ENCODE measurements around the gene B3GALNT1.

Gene B3GALNT1

DNA sequence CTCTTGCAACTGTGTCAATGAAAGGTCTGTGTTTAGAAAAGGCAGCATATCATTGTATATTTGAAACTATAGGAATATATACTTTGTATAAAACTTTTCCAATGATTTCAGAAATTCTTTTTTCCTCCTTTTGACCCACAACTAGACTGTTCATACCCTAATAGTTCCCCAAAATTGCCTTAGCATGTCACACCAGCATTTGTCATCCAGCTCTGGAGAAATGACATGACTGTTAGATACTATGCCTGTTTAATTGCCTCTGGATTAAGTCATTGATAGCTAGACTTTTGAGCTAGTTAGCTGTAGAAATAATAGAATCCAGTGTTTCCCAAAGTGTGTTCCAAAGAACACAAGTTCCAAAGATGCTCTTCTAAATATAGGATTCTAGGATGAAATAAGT is 32.4 kb downstream of the B3GALNT1 start:
- Histone ChIP-seq H3K36me3 (ENCODE audit: insufficient read depth, low read length) (no peaks in the 10 kb centered on the region), H3K9me3 (replicated peaks; ENCODE audit: low read length) (no peaks in the 10 kb centered on the region), H3K4me1 (ENCODE audit: control insufficient read depth, insufficient read depth, low read length) (peaks cover 22% of the 10 kb centered on the region), H3K4me3 (ENCODE audit: low read length) (no peak overlapping the region), H3K4me2 (ENCODE audit: low read length) (no peak overlapping the region), H3K27me3 (ENCODE audit: control insufficient read depth, insufficient read depth, low read length) (no peaks in the 10 kb centered on the region), H3K9ac (ENCODE audit: low read depth, low read length) (no peak overlapping the region)

DNA sequence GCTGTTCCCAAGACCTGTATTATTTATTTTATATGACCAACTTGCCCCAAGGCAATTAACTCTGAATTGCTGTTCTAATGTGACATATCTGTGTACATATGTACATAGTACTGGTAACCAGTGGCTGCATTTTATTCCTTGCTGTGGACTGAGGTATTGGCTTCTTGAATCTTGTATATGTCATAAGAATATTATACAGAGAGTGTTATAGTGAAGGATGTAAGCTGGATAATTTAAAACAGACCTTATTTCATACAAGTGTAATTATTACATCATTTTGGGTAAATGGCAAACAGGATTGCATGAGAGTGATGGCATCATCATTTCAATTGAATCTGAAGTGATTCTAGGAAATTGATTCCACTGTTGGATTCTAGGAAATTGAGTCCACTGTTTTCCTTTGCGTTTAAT is 32.9 kb downstream of the B3GALNT1 start:
- no peak overlapping the region for H3K4me2 ChIP-seq (ENCODE audit: low read length)
- H3K9ac ChIP-seq (ENCODE audit: low read depth, low read length) = no peak overlapping the region
- H3K4me3 ChIP-seq (ENCODE audit: low read length) = no peak overlapping the region
- H3K4me1 ChIP-seq (ENCODE audit: control insufficient read depth, insufficient read depth, low read length) = peaks cover 27% of the 10 kb centered on the region
- no peaks in the 10 kb centered on the region for H3K9me3 ChIP-seq (replicated peaks; ENCODE audit: low read length)
- no peaks in the 10 kb centered on the region for H3K36me3 ChIP-seq (ENCODE audit: insufficient read depth, low read length)
- no peaks in the 10 kb centered on the region for H3K27me3 ChIP-seq (ENCODE audit: control insufficient read depth, insufficient read depth, low read length)

GRCh38 chr3:161070980-161071663 is 34.0 kb downstream of the B3GALNT1 start:
- H3K4me3 ChIP-seq (ENCODE audit: low read length) = no peak overlapping the region
- no peak overlapping the region for H3K4me2 ChIP-seq (ENCODE audit: low read length)
- H3K9me3 ChIP-seq (replicated peaks; ENCODE audit: low read length) = no peaks in the 10 kb centered on the region
- no peaks in the 10 kb centered on the region for H3K36me3 ChIP-seq (ENCODE audit: insufficient read depth, low read length)
- peaks cover 28% of the 10 kb centered on the region for H3K4me1 ChIP-seq (ENCODE audit: control insufficient read depth, insufficient read depth, low read length)
- no peaks in the 10 kb centered on the region for H3K27me3 ChIP-seq (ENCODE audit: control insufficient read depth, insufficient read depth, low read length)
- no peak overlapping the region for H3K9ac ChIP-seq (ENCODE audit: low read depth, low read length)

- Histone ChIP-seq H3K4me2 (ENCODE audit: low read length) (peak overlapping the region; percentile 61), H3K4me3 (ENCODE audit: low read length) (no peak overlapping the region), H3K9ac (ENCODE audit: low read depth, low read length) (no peak overlapping the region), H3K36me3 (ENCODE audit: insufficient read depth, low read length) (no peaks in the 10 kb centered on the region), H3K27me3 (ENCODE audit: control insufficient read depth, insufficient read depth, low read length) (no peaks in the 10 kb centered on the region), H3K4me1 (ENCODE audit: control insufficient read depth, insufficient read depth, low read length) (peaks cover 28% of the 10 kb centered on the region), H3K9me3 (replicated peaks; ENCODE audit: low read length) (no peaks in the 10 kb centered on the region)
Measured at GRCh38 chr3:161070252-161070930, 34.8 kb downstream of the B3GALNT1 start.

- H3K9me3 ChIP-seq (replicated peaks; ENCODE audit: low read length) = no peaks in the 10 kb centered on the region
- H3K36me3 ChIP-seq (ENCODE audit: insufficient read depth, low read length) = no peaks in the 10 kb centered on the region
- peaks cover 28% of the 10 kb centered on the region for H3K4me1 ChIP-seq (ENCODE audit: control insufficient read depth, insufficient read depth, low read length)
- no peak overlapping the region for H3K9ac ChIP-seq (ENCODE audit: low read depth, low read length)
- H3K4me3 ChIP-seq (ENCODE audit: low read length) = peak overlapping the region; percentile 21
- H3K4me2 ChIP-seq (ENCODE audit: low read length) = peak overlapping the region; percentile 61
- H3K27me3 ChIP-seq (ENCODE audit: control insufficient read depth, insufficient read depth, low read length) = no peaks in the 10 kb centered on the region
Measured at GRCh38 chr3:161069511-161070251, 35.5 kb downstream of the B3GALNT1 start.

DNA sequence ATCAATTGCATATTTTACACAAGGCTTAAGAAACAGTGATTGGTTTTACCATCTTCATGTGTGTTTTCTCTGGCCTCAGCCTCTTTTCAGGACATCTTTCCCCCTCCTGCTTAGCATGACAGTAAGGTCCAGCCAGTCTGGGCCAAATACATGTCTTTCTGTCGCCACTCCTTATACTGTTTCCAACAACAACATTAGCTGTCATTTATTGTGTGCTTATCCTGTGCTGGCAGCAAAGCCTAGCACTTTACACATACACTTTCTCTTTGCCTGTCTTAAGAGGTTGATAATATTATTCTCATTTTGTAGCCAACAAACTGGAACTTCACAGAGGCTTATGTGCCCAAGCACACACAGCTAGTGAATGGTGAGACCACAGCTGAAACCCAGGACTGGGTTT is 37.8 kb downstream of the B3GALNT1 start:
- Histone ChIP-seq H3K4me3 (ENCODE audit: low read length) (no peak overlapping the region), H3K9ac (ENCODE audit: low read depth, low read length) (no peak overlapping the region), H3K27me3 (ENCODE audit: control insufficient read depth, insufficient read depth, low read length) (no peaks in the 10 kb centered on the region), H3K4me2 (ENCODE audit: low read length) (no peak overlapping the region), H3K36me3 (ENCODE audit: insufficient read depth, low read length) (no peaks in the 10 kb centered on the region), H3K4me1 (ENCODE audit: control insufficient read depth, insufficient read depth, low read length) (peaks cover 28% of the 10 kb centered on the region), H3K9me3 (replicated peaks; ENCODE audit: low read length) (no peaks in the 10 kb centered on the region)

DNA sequence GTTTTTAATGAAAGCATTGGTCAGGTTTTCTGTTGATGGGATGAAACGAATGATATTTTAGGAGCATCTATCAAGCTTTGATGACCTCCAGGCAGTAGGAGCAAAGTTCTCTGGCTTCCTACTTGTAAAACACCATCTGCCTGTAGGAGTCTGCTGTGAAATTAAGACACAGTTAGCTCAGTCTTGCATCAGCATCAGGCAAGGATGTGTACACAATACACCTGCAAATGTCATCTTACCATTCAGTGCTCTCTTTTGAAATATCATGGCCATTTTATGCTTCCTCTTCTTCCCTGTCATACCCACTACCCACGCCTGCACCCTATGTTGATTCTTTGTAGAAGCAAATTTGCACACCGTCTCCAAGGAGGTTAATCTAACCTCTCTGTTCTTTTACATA is 38.2 kb downstream of the B3GALNT1 start:
- Histone ChIP-seq H3K4me2 (ENCODE audit: low read length) (no peak overlapping the region), H3K4me3 (ENCODE audit: low read length) (no peak overlapping the region), H3K4me1 (ENCODE audit: control insufficient read depth, insufficient read depth, low read length) (peaks cover 28% of the 10 kb centered on the region), H3K36me3 (ENCODE audit: insufficient read depth, low read length) (no peaks in the 10 kb centered on the region), H3K9me3 (replicated peaks; ENCODE audit: low read length) (no peaks in the 10 kb centered on the region), H3K9ac (ENCODE audit: low read depth, low read length) (no peak overlapping the region), H3K27me3 (ENCODE audit: control insufficient read depth, insufficient read depth, low read length) (no peaks in the 10 kb centered on the region)

- H3K4me2 ChIP-seq (ENCODE audit: low read length) = no peak overlapping the region
- no peaks in the 10 kb centered on the region for H3K27me3 ChIP-seq (ENCODE audit: control insufficient read depth, insufficient read depth, low read length)
- no peaks in the 10 kb centered on the region for H3K9me3 ChIP-seq (replicated peaks; ENCODE audit: low read length)
- H3K4me3 ChIP-seq (ENCODE audit: low read length) = no peak overlapping the region
- H3K36me3 ChIP-seq (ENCODE audit: insufficient read depth, low read length) = no peaks in the 10 kb centered on the region
- no peak overlapping the region for H3K9ac ChIP-seq (ENCODE audit: low read depth, low read length)
- peaks cover 14% of the 10 kb centered on the region for H3K4me1 ChIP-seq (ENCODE audit: control insufficient read depth, insufficient read depth, low read length)
Measured at GRCh38 chr3:161064413-161064812, 40.7 kb downstream of the B3GALNT1 start.

- no peak overlapping the region for H3K9ac ChIP-seq (ENCODE audit: low read depth, low read length)
- H3K4me3 ChIP-seq (ENCODE audit: low read length) = no peak overlapping the region
Measured at GRCh38 chr3:161054860-161055604, 50.1 kb downstream of the B3GALNT1 start.

GRCh38 chr3:161051856-161052255 is 53.3 kb downstream of the B3GALNT1 start:
- Histone ChIP-seq H3K27me3 (ENCODE audit: control insufficient read depth, insufficient read depth, low read length) (no peaks in the 10 kb centered on the region), H3K9me3 (replicated peaks; ENCODE audit: low read length) (no peaks in the 10 kb centered on the region), H3K9ac (ENCODE audit: low read depth, low read length) (no peak overlapping the region), H3K4me2 (ENCODE audit: low read length) (no peak overlapping the region), H3K4me1 (ENCODE audit: control insufficient read depth, insufficient read depth, low read length) (no peaks in the 10 kb centered on the region), H3K4me3 (ENCODE audit: low read length) (no peak overlapping the region), H3K36me3 (ENCODE audit: insufficient read depth, low read length) (no peaks in the 10 kb centered on the region)

More at GRCh38 chr3:161054860-161055604, 50.1 kb downstream of the B3GALNT1 start:
- H3K4me1 ChIP-seq (ENCODE audit: control insufficient read depth, insufficient read depth, low read length) = no peaks in the 10 kb centered on the region
- H3K9me3 ChIP-seq (replicated peaks; ENCODE audit: low read length) = no peaks in the 10 kb centered on the region
- no peaks in the 10 kb centered on the region for H3K27me3 ChIP-seq (ENCODE audit: control insufficient read depth, insufficient read depth, low read length)
- H3K36me3 ChIP-seq (ENCODE audit: insufficient read depth, low read length) = no peaks in the 10 kb centered on the region
- no peak overlapping the region for H3K4me2 ChIP-seq (ENCODE audit: low read length)

DNA sequence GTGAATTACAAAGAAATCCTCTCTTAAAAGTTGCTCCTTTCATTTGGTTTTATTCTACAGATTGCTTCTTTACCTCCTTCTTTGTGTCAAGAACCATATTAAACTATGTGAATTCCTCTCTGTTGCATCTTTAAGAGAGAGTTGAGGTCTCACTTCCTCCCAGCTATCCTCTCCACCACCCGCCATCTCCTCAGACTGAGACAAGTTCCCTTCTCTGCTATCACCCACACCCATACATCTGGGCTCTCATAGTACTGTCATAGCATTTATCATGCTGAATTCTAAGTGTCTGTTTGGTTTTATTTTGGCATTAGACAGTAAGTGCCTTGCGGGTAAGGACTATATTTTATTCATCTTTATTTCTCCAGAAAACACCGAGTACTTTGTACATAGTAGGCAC is 54.2 kb downstream of the B3GALNT1 start:
- H3K27me3 ChIP-seq (ENCODE audit: control insufficient read depth, insufficient read depth, low read length) = no peaks in the 10 kb centered on the region
- no peaks in the 10 kb centered on the region for H3K4me1 ChIP-seq (ENCODE audit: control insufficient read depth, insufficient read depth, low read length)
- H3K9me3 ChIP-seq (replicated peaks; ENCODE audit: low read length) = no peaks in the 10 kb centered on the region
- no peak overlapping the region for H3K4me2 ChIP-seq (ENCODE audit: low read length)
- H3K4me3 ChIP-seq (ENCODE audit: low read length) = no peak overlapping the region
- H3K9ac ChIP-seq (ENCODE audit: low read depth, low read length) = no peak overlapping the region
- no peaks in the 10 kb centered on the region for H3K36me3 ChIP-seq (ENCODE audit: insufficient read depth, low read length)
